Testis (tissue), 2 donors: Measurements from ENCODE around the gene RAB7B.

ENCODE experiments used
- POLR2A ChIP-seq: fragments of 450-650 bp; IDR thresholded peaks from one replicate; pipeline ENCODE4 v1.6.1; 2017; ENCODE audit warnings: antibody characterized with exemption, mild to moderate bottlenecking, moderate library complexity
- TF ChIP-seq, protein P1 (sequence below), 3 experiments: fragments of 450-650 bp in 2 of 3; fragments of 200-600 bp in 1 of 3; sonication (generic) in 1 of 3; IDR thresholded peaks; one replicate each; pipeline ENCODE4 v1.5.1; 2016 to 2019; ENCODE audit warnings: antibody characterized with exemption in 3 of 3, mild to moderate bottlenecking in 2 of 3, moderate library complexity in 1 of 3

DNA sequence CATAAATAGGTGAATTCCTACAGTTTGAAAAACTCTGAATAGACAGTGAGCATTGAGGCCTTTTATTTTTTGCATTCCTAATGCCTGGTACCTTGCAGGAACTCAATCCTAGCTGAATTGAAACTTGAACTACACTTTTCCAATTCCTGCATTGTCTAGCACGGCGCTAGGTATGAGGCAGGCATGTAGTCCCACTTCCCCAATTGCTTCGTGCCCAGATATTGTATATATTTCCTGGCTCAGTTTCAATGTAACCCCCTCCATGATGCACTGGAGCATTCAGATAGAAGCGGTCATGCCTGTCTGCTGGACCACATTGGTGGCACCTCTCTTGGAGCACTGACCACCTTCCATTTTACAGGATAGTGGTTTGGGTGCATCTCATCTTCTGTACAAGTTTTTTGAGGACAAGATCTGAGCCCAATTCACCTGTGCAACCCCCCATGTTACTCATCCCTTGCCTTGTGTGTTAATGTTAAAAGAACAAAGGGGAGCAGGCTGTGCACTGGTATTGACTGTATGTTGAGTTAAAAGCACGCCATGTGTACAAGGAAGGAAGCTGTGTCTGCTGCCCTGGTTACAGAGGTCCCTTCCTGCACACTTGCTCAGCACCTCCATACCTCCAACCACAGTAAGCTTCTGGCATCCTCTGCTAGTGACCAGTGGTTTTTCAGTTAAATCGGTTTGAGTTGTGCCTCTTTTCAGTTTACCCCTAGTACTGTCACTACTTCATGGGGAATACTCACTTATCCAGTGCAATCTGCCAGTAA lies 10.0 kb upstream of the RAB7B start:
- TF ChIP-seq, protein P1, sequence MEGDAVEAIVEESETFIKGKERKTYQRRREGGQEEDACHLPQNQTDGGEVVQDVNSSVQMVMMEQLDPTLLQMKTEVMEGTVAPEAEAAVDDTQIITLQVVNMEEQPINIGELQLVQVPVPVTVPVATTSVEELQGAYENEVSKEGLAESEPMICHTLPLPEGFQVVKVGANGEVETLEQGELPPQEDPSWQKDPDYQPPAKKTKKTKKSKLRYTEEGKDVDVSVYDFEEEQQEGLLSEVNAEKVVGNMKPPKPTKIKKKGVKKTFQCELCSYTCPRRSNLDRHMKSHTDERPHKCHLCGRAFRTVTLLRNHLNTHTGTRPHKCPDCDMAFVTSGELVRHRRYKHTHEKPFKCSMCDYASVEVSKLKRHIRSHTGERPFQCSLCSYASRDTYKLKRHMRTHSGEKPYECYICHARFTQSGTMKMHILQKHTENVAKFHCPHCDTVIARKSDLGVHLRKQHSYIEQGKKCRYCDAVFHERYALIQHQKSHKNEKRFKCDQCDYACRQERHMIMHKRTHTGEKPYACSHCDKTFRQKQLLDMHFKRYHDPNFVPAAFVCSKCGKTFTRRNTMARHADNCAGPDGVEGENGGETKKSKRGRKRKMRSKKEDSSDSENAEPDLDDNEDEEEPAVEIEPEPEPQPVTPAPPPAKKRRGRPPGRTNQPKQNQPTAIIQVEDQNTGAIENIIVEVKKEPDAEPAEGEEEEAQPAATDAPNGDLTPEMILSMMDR (IDR thresholded peaks at IDR 0.05): no peak
- no peak for TF ChIP-seq POLR2A
